IPS-11a (cell line): ENCODE data around the gene NTRK3.

ENCODE experiments used
- H3K4me3 ChIP-seq: one replicate; pipeline ENCODE4 v1.5.1; 2013; ENCODE audit warnings: low read depth, low read length, control low read depth

NTRK3 gene

DNA sequence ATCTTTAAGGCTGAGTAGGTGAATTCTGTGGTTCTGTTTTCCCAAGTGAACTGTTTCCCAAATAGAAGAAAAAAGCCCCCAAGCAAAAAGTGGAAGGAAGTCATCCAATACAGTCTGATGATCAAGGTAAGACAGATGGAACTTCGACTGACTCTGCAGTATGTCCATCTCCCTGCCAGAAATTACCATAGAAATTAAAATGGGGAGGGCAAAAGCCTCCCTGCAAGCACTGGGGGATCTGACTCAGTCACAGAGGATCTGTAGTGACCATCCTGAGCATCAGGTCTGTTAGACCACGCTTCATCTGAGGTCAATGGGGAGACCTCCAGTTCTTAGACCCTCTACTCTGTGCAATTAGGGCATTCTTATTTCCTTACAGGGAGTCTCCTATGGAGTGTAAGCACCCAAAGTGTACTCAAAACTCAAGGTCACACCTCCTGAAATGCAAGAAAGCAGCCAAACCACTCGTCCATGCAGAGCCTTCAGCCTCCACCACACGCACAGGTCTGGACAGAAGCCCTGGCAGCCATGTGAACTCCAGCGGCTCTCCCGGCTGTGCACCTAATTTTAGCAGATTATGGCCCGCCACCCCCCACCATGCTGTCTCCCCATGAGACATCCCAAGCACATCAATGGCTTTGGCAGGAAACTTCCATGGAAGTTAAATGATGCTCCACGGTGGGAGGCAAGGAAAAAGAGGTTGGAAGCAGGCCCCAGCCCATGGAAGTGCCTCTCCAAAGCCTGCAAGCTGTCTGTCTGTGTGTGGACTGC lies 348.7 kb downstream of the NTRK3 start:
- H3K4me3 ChIP-seq: no peak overlapping the region

DNA sequence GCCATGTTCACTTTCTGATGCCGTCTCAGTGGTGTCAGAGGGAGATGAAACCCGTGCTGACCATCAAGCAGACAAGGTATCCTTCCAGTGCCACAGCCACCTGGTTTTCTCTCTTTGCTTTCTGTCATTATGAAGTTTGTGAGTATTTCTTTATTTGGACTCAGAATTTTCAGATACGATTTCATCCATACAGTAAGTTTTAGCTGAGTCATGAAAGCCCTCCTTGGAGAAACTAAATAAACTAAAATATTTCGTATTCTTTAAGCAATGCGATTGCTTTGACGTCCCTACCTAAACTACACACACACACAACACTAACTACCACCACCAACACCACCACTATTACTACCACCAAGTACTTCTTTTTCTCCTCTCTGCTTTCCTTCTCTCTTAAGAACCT lies 350.1 kb downstream of the NTRK3 start:
- no peak overlapping the region for H3K4me3 ChIP-seq

DNA sequence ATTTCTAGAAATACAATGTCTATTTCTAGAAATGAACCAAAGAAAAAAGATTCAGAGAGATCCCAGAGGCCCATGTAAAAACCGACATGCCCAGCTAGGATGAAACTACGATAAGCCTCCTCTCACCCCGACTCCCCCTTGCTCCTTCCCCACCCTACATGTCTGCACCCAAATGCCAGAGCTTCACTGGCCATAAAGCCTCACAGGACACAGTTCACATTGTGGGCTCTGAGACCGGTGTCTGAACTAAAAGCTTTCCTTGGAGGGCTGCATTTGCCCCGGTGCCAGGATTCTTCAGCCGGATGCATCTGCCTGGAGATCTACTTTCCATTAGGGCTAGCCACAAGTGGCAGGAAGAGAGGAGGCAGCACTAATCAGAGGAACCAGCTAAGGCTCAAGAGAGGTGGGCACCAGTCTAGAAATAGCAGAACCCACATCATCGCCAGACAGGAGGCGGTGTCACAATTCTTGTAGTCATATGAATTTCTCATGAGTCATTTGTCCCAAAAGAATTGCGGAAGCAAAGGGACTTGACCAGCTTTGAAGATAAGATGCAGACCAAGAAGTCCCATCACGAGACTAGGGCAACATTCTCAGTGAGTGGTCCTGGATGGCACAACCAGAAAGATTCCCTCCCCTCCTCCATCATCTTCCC lies 353.6 kb downstream of the NTRK3 start:
- no peak overlapping the region for H3K4me3 ChIP-seq

DNA sequence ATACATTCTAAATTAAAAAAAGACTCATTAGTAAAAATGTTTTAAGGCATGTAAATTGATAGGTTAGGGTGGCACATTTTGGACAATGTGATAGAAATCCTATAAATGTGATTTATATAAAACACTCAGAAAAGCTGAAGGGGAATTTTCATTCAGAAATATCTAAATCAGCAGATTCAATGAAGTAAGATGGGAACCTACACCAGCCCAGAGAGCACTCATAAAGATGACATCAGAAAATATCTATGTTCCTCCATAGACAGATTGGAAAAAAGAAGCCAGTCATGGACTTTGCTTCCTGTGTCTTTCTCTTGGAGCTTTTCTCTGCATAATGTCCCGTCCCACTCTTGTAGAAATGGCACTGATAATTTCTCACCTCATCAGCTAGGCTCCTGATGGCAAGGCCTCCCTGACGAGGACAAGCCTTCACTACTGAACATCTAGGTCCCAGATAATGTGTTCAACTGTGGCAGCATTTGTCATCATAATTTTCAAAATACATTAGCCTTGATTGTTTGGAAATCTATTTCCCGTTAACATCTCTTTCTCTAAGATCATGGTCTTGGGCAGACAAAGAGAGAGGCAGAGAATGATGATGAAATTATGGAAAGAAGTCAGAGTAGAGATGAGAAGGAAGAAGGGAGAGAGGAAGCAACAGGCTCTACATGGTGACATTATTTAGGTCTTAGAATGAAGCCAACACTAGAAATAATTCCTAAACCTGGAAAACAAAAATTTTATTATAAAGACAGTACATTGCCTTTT lies 354.4 kb downstream of the NTRK3 start:
- H3K4me3 ChIP-seq: no peak overlapping the region

DNA sequence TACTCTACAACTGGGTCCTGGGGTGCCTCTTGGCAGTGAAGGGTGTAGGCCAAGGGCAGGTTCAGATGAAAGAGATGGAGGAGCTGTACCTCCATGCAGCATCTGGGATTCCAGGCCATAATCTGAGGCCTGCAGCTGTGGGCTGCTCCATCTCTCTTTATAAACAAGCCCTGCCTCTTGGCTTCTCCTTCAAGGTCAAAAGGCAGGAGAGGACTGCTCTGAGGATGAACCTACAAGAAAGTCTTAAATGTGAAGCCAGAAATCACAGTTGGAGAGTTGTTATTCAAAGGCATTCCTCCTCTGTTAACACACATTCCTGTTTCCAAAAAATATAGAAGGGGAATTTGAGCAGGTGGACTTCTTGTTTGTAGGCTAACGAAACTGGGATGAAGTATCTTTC lies 355.5 kb downstream of the NTRK3 start:
- H3K4me3 ChIP-seq: no peak overlapping the region

DNA sequence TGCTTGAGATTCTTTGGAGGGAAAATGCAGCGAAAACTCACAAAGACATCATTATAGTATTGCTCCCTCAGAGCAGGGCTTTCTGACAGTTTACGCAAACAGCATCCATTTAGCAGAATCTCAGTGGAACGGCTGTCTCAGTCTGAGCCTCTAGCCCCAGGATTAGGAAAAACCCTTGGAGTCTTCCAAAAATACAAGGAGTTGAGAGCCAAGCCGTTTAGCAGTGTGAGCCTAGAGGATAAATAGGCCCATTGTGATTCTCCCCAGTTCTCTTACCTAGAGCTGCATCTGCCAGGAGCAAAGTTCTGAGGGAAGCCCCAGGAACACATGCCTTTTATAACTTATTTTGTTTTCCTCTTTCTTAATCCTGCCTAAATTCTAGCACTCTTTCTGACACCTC lies 359.6 kb downstream of the NTRK3 start:
- no peak overlapping the region for H3K4me3 ChIP-seq

DNA sequence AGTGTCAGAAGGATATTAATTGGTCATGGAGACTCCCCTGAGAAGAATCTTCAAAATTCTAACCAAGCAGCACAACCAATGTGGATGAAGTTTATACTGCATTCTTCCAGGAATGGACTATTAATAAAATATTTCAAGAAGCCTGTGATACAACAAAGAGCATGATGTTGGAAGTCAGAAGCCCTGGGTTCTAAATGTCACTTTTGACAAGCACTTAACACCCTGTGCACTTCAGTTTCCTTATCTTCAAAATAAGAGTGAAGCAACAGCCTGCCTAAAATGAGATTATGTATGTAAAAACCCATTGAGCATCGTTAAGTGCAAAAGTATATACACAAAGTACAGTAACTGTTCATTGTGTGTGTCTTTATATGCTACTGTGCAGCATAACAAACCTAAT lies 369.4 kb downstream of the NTRK3 start:
- H3K4me3 ChIP-seq: no peak overlapping the region

DNA sequence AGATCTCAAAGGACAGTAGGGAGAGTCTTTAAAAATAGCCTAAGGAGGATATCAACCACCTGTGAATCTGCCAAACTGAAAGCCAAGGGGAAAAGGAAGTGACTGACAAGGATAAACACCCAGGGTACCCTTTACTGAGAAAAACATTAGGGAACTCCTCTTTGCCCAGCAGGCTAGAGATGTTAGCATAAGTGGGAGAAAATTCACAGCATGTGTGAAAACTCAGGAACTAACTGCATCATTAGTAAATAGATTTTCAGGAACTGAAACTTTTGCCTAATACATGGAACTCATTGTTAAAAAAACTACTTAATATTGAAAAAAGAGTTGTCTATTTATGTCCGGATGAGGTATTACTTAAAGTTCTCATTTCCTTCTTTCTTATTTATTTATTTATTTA lies 375.5 kb downstream of the NTRK3 start:
- H3K4me3 ChIP-seq: no peak overlapping the region

DNA sequence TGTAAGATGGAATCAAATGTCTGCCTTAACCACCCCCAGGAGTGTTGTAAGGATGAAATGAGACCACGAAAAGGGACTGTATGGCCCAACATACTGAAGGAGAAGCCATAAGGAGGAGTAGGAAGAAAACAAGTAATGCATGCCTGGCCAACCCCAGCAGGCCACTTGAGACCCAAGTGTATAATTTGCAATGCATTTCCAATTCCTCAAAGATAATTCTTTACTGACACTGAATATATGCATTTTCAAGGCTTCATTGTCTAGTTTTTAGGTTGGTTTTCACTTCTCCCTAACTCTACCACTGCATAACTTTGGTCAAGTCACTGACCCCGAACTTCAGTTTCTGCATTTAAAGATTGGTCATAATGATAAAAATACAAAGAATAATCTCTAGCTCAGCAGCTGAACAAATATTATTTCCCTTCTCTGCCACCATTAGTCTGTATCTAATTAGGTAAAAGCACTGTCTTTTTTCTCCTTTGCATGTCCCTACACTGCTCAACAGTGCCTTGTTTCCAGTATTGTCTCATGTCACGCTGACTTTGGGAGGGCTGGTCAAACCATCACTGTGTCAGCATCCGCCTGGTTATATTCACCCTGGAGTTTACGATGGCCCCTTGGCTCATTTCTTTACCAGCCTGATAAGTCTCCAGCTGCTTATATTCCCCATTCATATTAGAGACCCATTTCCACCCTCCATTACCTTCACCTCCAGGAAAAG lies 378.6 kb downstream of the NTRK3 start:
- no peak overlapping the region for H3K4me3 ChIP-seq

DNA sequence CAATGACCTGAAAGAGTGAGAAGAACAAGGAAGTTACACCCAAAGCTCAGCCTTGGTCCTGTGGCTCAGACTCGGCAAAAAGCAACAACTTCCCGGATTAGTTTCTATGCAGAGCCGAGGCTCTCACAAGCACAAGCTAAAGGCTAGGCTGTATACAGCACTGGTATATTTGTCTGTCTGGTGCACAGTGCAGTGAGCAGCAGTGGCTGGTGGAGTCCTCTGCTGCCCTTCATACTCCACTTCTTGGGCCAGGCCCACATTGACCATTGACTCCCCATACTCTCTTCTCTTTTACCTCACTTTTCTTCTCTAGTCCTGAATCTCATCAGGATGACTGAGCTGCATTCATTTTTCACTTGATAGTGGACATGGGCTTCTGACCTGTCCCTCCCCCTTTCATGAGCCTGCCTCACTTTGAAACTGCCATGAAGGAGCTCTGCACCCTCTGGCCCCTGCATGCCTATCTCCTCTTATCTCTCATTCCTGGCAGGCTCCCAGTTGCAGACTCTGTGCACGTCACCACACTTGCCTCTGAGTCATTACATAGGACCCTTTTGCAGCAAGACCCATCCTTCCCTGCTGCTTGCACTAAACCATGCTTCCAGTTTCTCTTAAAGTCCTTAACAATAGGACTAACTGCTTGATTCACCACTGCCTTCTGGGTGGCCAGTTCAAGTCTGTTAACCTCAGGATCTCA lies 379.3 kb downstream of the NTRK3 start:
- no peak overlapping the region for H3K4me3 ChIP-seq

DNA sequence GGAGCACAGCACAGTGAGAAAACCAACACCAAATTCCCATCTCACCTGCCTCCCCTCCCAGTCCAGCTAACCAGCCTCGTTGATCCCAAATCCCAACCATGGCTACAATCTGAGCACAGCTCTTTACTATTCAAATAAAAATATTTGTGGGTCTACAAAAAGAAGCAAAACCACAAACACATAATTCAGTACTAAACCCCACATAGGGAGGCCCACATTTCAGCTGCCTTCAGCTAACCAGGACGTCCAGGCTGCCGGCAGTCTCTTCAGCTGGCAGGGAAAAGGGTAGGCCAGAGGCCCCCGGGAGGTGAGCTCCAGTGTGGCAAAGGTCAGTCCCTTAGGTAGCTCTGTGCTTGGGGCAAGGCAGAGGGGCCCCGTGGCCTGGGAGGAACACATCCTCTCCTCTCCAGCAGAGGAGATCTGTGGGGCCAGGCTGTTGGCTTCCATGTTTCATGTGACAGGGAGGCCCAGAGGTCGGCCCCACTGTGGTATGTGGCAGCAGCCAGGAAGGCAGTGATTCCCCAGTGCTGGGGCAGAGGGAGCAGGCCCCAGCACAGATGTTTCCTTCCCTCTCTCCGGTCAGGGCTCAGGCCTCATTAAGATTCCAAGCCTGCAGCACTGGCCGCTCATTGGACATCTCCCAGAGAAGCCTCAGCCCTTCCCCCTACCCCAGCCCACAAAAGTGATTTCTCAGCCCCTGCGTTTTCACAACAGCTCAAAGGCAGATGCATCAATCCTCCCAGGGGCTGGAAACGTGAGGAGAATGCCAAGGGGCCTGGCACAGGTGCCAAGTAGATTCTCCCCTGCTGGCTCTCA lies 381.4 kb downstream of the NTRK3 start:
- no peak overlapping the region for H3K4me3 ChIP-seq

DNA sequence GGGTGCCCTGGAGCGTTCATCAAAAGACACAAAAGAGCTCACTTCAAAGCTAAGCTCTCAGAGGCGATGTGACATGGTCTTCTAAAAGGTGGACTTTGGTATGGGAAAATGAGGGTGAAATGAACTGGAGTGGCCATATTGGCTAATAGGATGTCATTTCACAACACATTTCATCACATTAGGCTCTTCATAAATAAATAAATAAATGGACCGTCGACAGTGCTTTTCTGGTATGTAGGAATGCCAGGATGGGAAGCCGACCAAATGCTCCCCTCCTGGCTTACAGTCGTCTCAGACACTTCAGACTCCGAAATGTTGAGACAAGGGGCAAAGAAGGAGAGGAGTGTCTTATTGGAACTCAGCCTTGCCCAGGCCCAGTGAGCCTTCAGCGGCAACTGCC lies 383.0 kb downstream of the NTRK3 start:
- no peak overlapping the region for H3K4me3 ChIP-seq

DNA sequence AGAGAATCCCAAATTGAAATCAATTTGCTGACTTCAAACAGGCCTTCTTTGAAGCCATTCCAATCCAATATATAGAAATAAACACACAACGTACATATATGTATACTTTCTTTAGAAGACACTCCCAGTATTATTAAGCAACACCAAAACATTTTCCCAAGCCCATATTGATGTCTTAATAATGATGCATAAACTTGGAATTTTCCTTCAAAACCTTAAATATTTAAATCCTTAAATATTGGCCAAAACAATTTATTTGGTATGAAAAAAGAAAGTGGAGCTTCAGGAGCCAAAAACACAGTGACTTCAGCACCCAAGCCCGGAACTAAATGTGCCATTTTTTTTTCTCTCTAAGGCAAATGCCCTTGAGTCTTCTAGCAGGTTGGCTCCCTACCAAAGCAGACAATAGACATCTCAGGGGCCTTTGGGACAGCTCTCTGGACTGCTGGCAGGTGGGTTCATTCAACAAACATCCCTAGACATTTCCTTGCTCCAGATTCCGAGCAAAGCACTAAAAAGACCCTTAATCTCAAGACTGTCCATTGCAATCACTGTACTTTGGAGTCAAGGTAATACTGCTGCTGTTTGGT lies 384.7 kb downstream of the NTRK3 start:
- H3K4me3 ChIP-seq: no peak overlapping the region

DNA sequence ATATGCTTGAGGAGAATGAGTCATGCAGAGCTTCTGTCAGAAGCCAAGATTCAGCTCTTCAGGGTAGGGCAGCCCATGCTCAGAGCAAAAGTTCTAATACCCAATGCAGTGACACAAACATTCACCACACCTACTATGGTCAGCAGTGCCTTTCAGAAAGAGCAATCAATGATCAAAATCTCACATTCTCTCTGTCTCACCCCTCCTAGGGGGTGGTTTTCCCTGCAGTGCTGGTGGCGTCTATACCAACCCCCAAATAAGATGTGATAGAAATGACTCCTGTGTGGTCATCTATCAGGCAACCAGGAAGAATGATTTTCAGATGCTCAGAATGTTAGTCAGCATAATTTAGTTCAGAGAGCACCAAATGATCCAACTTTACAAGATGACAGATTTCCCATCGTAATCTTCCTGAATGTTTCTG lies 385.3 kb downstream of the NTRK3 start:
- no peak overlapping the region for H3K4me3 ChIP-seq

DNA sequence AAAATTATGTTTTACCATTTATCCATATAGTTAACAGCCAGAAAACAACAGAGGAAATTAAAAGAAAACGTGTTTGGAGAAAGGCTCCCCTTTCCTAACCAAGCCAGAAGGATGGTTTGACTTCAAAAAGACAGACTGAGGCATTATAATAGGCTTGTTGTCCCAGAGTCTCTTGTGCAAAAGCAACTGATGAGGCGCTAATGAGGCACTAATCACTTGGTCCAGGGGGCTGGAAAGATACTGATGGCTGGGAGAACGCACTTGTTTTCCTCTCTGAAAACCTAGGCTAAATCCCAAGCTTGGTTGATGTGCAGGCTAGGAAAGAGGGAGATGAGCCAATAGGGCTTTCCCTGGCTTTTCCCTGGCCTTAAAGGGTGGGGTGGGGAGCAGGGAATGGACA lies 389.6 kb downstream of the NTRK3 start:
- H3K4me3 ChIP-seq: no peak overlapping the region

DNA sequence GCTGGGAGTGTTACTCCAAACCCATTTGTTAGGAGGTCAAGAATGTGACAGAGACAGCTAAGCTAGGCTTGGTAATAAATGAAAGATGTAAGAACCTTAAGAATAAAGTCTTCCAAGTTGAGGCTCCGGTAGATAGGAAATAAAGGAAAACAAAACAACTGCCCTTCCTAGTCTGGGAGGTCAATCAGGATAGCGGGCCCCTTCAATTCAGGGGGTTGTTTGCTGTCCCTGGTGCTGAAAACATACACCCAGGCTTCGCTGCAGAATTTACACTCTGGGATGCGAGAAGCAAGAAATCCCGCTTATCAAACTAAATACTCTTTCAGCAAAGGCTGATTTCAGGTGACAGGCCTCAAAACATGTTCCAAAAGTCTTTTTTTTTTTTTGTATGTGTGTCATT lies 393.4 kb downstream of the NTRK3 start:
- H3K4me3 ChIP-seq: no peak overlapping the region

DNA sequence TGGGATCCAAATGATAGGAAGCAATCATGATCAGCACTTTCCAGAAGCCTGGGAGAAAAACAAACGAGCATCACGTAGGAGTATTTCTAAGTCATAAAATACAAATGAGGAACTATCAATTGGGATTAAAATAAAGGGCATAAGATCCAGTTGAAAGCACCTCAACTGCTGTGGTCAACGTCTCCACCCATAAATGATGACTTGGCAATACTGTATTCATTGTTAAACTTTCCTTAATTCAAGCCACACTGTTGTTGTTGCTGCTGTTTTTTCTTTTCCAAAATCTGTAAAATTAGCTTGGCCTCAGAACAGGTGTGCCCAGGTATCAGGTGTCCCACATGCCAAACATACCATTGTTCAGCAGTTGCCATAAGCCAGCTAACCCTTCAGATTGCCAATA lies 395.8 kb downstream of the NTRK3 start:
- H3K4me3 ChIP-seq: no peak overlapping the region

DNA sequence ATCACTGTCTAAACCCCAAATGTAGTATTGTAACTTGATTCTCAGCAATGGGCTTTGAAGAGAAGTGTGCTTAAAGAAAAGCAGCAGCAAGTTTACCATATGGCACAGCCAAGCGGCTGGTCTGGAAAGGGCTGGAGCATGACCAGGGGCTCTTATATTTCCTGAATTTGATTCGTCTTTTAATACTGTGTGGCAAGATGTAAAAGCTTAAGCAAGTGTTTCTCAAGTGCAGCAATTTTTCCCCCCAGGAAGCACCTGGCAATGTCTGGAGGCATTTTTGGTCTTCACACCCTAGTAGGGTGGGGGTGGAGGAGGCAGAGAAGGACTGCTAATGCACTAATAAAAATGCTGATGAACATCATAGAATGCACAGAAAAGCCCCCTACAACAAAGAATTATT lies 397.9 kb downstream of the NTRK3 start:
- H3K4me3 ChIP-seq: no peak overlapping the region

DNA sequence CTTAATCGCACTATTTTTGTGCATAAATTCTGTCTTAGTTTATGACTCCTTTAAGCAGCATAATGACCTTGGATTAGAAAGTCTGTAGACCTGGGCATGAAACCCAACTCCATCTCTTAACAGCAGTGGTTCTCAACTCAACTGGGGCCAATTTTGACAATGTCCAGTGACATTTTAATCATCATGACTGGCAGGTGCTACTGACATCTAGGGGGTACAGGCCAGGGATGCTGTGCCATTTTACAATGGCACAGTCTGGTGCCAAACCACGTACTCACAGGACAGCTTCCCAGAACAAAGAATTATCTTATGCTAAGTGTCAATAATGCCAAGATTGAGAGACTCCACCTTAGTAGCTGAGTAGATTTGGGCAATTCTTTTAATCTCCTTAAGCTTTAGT lies 405.0 kb downstream of the NTRK3 start:
- no peak overlapping the region for H3K4me3 ChIP-seq

DNA sequence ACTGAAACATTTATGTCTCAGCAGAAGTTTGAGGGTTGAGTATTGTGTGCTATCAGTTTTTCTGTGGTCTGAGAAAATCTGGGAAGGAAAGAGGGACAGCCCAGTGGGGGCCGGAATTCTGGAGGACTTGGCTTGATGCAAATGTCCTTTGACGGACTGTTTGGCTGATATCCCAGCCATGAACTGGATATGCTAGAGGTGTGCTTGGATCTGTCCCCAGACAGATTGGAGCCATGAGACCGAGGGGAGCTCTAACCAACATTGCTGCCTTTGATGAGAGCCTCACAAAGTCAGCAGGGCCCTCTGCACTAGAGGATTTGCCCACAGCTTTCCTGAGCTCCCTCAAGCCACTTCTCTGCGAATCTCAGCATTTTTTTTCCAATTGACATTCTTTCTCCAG lies 405.6 kb downstream of the NTRK3 start:
- no peak overlapping the region for H3K4me3 ChIP-seq
